PC-3 (cell line): ENCODE data around the gene RPS2.

Experiments
- CTCF ChIP-seq: fragments of 300-600 bp; sonication (generic); conservative IDR thresholded peaks from 2 replicates; pipeline ENCODE4 v1.5.1; 2017; ENCODE audit warnings: antibody characterized with exemption, low read depth, mild to moderate bottlenecking, low read length
- EZH2 ChIP-seq: fragments of 300-600 bp; sonication (generic); IDR thresholded peaks from one replicate; pipeline ENCODE4 v1.6.1; 2017; ENCODE audit warnings: antibody characterized with exemption, mild to moderate bottlenecking, low read length; ENCODE audit not compliant: unreplicated experiment

GRCh38 chr16:1982991-1983543 lies 18.4 kb upstream of the RPS2 start:
- TF ChIP-seq CTCF = no peak
- no peak for TF ChIP-seq EZH2
